Kidney epithelial cell (primary cell): ENCODE results near the gene GJB5. TPM values are rescaled to one million over a fixed set of nuclear protein-coding genes. Genes with fewer than 3 reads are reported as not detected.

ENCODE experiments used
- DNase-seq: peaks from one replicate; pipeline ENCODE4 v3.0.0-alpha.2; 2010; ENCODE audit warnings: low read depth
- H3K27me3 ChIP-seq: 2 replicates; pipeline ENCODE4 v1.6.0; 2011; ENCODE audit warnings: low read length; ENCODE audit not compliant: control insufficient read depth, insufficient read depth
- H3K36me3 ChIP-seq: 2 replicates; pipeline ENCODE4 v1.5.1; 2011; ENCODE audit warnings: low read length; ENCODE audit not compliant: control insufficient read depth, insufficient read depth
- H3K4me3 ChIP-seq: 2 replicates; pipeline ENCODE4 v1.5.1; 2011; ENCODE audit warnings: low read depth, mild to moderate bottlenecking, control low read depth, low read length
- total RNA-seq: library from RNA; depleted of rRNA; stranded (reverse); fragments of >200 nt; gene quantifications from 2 replicates; pipeline ENCODE4 v1.2.3, GENCODE V29; 2015
- TF ChIP-seq, protein P1 (sequence below): IDR thresholded peaks from 2 replicates; pipeline ENCODE4 v1.5.1; 2011; ENCODE audit warnings: mild to moderate bottlenecking, moderate library complexity, low read length, control low read depth, inconsistent platforms; ENCODE audit not compliant: insufficient read depth, poor library complexity, severe bottlenecking

GJB5 gene
- total RNA-seq, 1 donor from 2014 or later = not detected

DNA sequence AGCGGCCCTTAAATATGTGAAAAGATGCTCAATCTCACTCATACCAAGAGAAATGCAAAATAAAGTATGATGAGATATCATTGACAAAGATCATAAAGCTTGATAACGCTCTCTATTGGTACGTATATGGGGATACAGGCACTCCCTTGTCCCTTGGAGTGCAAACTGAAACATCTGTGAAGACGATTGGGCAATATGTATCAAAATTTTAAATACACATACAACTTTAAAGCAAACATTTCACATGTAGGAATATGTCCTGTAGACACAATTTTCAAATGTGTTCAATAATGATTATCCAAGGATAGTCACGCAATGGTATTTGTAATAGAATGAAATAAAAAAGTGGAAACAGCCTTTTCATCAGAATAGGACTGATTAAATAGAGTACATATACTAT is 24.2 kb downstream of the GJB5 start:
- TF ChIP-seq, protein P1, sequence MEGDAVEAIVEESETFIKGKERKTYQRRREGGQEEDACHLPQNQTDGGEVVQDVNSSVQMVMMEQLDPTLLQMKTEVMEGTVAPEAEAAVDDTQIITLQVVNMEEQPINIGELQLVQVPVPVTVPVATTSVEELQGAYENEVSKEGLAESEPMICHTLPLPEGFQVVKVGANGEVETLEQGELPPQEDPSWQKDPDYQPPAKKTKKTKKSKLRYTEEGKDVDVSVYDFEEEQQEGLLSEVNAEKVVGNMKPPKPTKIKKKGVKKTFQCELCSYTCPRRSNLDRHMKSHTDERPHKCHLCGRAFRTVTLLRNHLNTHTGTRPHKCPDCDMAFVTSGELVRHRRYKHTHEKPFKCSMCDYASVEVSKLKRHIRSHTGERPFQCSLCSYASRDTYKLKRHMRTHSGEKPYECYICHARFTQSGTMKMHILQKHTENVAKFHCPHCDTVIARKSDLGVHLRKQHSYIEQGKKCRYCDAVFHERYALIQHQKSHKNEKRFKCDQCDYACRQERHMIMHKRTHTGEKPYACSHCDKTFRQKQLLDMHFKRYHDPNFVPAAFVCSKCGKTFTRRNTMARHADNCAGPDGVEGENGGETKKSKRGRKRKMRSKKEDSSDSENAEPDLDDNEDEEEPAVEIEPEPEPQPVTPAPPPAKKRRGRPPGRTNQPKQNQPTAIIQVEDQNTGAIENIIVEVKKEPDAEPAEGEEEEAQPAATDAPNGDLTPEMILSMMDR = no peak
- Histone ChIP-seq H3K27me3 (no peaks in the 10 kb centered on the region), H3K4me3 (no peak overlapping the region), H3K36me3 (no peaks in the 10 kb centered on the region)
- DNase-seq = no peak

DNA sequence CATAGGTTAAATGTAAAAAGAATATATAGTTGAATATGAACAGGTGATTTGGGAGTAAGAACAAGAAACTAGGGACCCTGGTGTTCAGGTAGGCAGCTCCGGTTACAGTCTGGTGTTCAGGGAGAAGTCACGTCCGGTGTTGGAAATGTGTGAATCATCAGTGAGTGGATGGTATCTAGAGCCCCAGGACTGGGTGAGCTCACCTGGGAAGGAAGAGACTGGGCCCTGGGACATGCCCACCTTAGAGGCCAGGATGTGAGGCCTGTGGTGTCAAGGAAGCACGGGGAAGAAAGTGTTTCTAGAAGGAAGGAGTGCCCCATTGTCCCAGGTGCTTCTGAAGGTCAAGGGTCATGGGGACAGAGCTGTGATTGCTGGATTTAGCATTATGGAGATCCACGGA is 24.7 kb downstream of the GJB5 start:
- DNase-seq = no peak
- TF ChIP-seq, protein P1 = no peak
- Histone ChIP-seq H3K4me3 (no peak overlapping the region), H3K27me3 (no peaks in the 10 kb centered on the region), H3K36me3 (no peaks in the 10 kb centered on the region)

DNA sequence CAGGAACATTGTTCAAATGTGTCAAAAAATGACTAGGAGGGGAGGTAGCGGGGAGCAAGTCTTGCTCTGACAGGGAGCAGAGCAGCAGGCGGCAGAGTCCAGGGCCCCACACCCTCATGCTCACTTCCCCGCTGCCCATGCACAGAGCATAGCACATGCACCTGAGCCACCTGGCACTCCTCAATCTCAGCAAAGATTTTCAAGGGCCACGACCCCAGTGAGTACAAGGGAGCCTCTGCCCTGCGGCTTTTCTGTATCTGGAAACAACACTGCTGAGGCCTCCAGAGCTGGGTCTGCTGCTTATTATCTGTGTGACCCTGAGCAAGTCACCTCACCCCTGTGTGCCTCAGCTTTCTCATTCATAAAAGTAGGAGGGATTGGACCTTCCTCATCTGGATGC is 25.1 kb downstream of the GJB5 start:
- Histone ChIP-seq H3K27me3 (no peaks in the 10 kb centered on the region), H3K4me3 (no peak overlapping the region), H3K36me3 (no peaks in the 10 kb centered on the region)
- no peak for DNase-seq
- TF ChIP-seq, protein P1 = no peak

DNA sequence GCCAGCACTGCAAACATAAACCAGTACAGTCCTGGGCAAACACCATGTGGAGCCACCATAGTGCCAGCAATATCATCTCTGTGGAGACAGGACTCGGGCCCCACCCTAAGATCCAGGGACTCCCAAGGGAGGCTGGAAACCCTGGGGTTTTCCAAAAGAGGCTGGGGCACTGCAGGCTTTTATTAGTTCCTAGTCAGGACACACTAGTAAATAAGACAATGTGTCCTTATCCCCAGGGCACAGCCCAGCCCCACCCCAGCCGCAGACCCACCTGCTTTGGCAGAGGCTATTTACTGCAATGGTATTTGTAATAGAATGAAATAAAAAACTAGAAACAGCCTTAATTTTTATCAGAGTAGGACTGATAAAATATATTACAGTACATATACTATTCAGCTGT is 25.7 kb downstream of the GJB5 start:
- DNase-seq = no peak
- H3K4me3 ChIP-seq = no peak overlapping the region
- H3K36me3 ChIP-seq = no peaks in the 10 kb centered on the region
- TF ChIP-seq, protein P1 = no peak
- H3K27me3 ChIP-seq = no peaks in the 10 kb centered on the region

DNA sequence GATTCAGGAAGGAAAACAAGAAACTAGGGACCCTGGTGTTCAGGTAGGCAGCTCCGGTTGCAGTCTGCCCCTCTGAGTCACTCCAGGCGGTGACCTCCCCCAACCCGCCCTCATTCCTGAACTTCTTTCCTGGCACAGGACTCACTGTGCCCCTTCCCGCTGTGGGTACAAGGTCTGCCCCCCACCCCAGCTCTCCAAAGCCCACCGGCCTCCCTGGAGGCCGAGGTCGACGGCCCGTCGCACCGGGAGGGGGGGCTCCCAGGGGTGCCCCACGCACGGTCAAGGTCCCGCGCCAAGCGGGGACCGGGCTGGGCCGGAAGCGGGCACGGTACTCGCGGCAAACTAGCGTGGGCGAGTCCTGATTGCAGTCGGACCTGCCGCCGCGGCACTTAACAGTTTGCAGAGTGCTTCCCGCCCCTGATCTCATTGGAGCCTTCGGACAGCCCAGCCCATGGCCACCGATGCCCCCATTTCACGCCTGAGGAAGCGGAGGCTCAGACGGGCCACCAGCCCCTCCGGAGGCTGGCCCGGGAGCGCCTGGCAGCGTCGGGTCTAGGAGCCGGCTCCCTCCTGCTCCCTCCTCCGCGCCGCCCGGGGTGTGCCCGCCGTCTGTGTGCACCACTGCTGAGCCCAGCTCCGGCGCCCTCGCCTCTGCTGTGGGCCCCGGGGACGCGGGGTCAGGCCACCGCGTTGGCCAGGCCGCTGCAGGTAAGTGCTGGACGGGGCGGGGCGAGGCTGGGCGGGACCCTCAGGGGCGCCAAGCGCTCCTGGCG is 26.4 kb downstream of the GJB5 start, which contains the start of gene GJB3:
TSS of gene GJB3 (plus strand) at position 144 of the 773 bp plus-strand sequence. CDS start 3,549 bp downstream, outside the sequence.
- peak within 1 kb of the TSS; percentile 60 for H3K4me3 ChIP-seq
- H3K36me3 ChIP-seq = no peaks in the 10 kb centered on the region
- no peak for DNase-seq
- TF ChIP-seq, protein P1 = no peak
- H3K27me3 ChIP-seq = no peaks in the 10 kb centered on the region
